Measurements from ENCODE around the gene LILRA6. TPM values are rescaled to one million over a fixed set of nuclear protein-coding genes. Genes with fewer than 3 reads are reported as not detected.

LILRA6 gene
- total and polyA plus RNA-seq, 10 of the 15 experiments (the other 5 are each of a cell fraction or from before 2014, with no cell fraction given) = 0.04 to 1.7 (median 0.09) TPM; not detected in 2

DNA sequence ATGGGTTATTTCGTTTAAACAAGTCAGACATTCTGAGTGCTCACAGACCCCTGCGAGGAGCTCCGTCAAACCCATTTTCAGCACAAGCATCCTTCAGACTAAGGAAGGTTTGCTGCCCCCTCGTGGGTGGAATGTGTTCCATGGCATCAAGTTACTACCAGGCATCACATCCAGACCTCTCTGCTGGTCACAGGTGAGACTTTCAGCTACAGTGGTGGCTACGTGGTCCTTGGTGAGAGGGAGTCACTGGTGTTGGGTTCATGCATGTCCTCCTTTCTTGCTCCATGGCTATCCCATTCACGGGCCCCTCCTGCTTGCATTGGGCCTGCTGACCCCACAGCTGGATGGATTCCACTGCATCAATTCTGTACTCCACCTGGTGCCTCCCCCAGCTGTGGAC is 23.5 kb upstream of the LILRA6 start:
- no peak overlapping the region for H3K9ac ChIP-seq (ENCODE audit: control insufficient read depth, insufficient read depth, low read length)
- CTCF ChIA-PET = interaction anchor here (0.6 to 7.1 kb wide), 32 partner anchors 9 to 350 kb away, joined by 3 to 60 read pairs (median 4); partner anchors contain the start of genes LENG1, LILRB2, LILRB3 and LILRB5
- no peaks in the 10 kb centered on the region for H3K9me3 ChIP-seq (replicated peaks; ENCODE audit: control insufficient read depth, insufficient read depth, low read length)
- H3K4me2 ChIP-seq (ENCODE audit: control insufficient read depth, insufficient read depth) = no peak overlapping the region
- no peaks in the 10 kb centered on the region for H3K79me2 ChIP-seq (ENCODE audit: control insufficient read depth, insufficient read depth, low read length)
- RAD21 ChIA-PET (ENCODE audit: unreplicated experiment) = interaction anchor here (0.7 to 4.4 kb wide), 10 partner anchors 34 to 1071 kb away, joined by 3 to 22 read pairs (median 3); partner anchors contain the start of gene MBOAT7
- intact Hi-C loops (cut with micrococcal nuclease; ENCODE audit: unreplicated experiment) (no loop called here), in situ Hi-C loops (cut with MboI) (no loop called here)
- FAIRE-seq = peak; percentile 85
- 4% methylated on average over 6 of the region's 6 CpGs for WGBS (ENCODE audit: insufficient coverage, insufficient replicate concordance, low lambda C conversion rate, missing lambda C conversion rate)
- H4K20me1 ChIP-seq (ENCODE audit: control insufficient read depth, insufficient read depth) = no peaks in the 10 kb centered on the region
- DNase-seq (ENCODE audit: low read depth, low spot score) = peak; percentile 19
- peak; percentile 90 for ATAC-seq
- SMC1A ChIA-PET (ENCODE audit: uncharacterized antibody, unreplicated experiment) = interaction anchor here (0.7 to 3.7 kb wide), 15 partner anchors 9 to 172 kb away, joined by 3 to 27 read pairs (median 4); partner anchors contain the start of genes LILRA5, LILRB5, MBOAT7 and TSEN34
- POLR2A ChIA-PET = no interaction called here
- H3K36me3 ChIP-seq (ENCODE audit: control insufficient read depth in 2 of 2, insufficient read depth in 2 of 2, low read length in 1 of 2) = no peaks in the 10 kb centered on the region
- H3K4me1 ChIP-seq (ENCODE audit: control insufficient read depth, insufficient read depth, low read length) = no peaks in the 10 kb centered on the region
- peaks cover 0 to 3% of the 10 kb centered on the region in 2 experiments; a peak in 1 of 4 replicates for H3K27me3 ChIP-seq (replicated peaks in 1 of 2; ENCODE audit: control insufficient read depth in 2 of 2, insufficient read depth in 2 of 2, low read length in 1 of 2)
- H3K4me3 ChIP-seq = no peak overlapping the region
- H3K27ac ChIP-seq (ENCODE audit: control insufficient read depth, insufficient read depth) = no peak overlapping the region
- BruUV-seq (replicated peaks) = no TSS peak
- H2AFZ ChIP-seq (ENCODE audit: control insufficient read depth, low read depth, low read length) = no peak overlapping the region
- no peak for TF ChIP-seq NFIC (IDR thresholded peaks at IDR 0.05; ENCODE audit: low read depth, low read length)
- TF ChIP-seq RELA (IDR thresholded peaks at IDR 0.05; ENCODE audit: borderline replicate concordance, partially characterized antibody) = no peak
- TF ChIP-seq YY1 (IDR thresholded peaks at IDR 0.05; ENCODE audit: low read depth, low read length) = no peak
- no peak for TF ChIP-seq FOXK2 (IDR thresholded peaks at IDR 0.05)
- peak; percentile 58; the same call in 1 of the 2 replicates for TF ChIP-seq RAD21 (IDR thresholded peaks at IDR 0.05; ENCODE audit: insufficient read depth, low read depth, low read length)
- no peak for TF ChIP-seq SMARCA5 (IDR thresholded peaks at IDR 0.05)
- TF ChIP-seq CUX1 (IDR thresholded peaks at IDR 0.05; ENCODE audit: insufficient replicate concordance, low read depth, low read length) = no peak
- no peak for TF ChIP-seq CREM (IDR thresholded peaks at IDR 0.05; ENCODE audit: low read depth)
- no peak for TF ChIP-seq GATAD2B (conservative IDR thresholded peaks at IDR 0.05; ENCODE audit: low read depth)
- no peak for TF ChIP-seq SIN3A (IDR thresholded peaks at IDR 0.05; ENCODE audit: low read depth, low read length)
- no peak for TF ChIP-seq MTA2 (IDR thresholded peaks at IDR 0.05; ENCODE audit: low read depth)
- TF ChIP-seq TARDBP (IDR thresholded peaks at IDR 0.05; ENCODE audit: borderline replicate concordance) = no peak
- peak; percentile 66 for TF ChIP-seq SMC3 (IDR thresholded peaks at IDR 0.05; ENCODE audit: borderline replicate concordance, low read length)
- TF ChIP-seq ZNF274 (IDR thresholded peaks at IDR 0.05; ENCODE audit: insufficient read depth, insufficient read length) = no peak
- TF ChIP-seq ZBTB33 (IDR thresholded peaks at IDR 0.05) = no peak
- TF ChIP-seq, protein P1, sequence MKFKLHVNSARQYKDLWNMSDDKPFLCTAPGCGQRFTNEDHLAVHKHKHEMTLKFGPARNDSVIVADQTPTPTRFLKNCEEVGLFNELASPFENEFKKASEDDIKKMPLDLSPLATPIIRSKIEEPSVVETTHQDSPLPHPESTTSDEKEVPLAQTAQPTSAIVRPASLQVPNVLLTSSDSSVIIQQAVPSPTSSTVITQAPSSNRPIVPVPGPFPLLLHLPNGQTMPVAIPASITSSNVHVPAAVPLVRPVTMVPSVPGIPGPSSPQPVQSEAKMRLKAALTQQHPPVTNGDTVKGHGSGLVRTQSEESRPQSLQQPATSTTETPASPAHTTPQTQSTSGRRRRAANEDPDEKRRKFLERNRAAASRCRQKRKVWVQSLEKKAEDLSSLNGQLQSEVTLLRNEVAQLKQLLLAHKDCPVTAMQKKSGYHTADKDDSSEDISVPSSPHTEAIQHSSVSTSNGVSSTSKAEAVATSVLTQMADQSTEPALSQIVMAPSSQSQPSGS (IDR thresholded peaks at IDR 0.05; ENCODE audit: low read length) = no peak
- TF ChIP-seq NFYB (IDR thresholded peaks at IDR 0.05; ENCODE audit: insufficient read depth, low read depth, low read length) = no peak
